SK-N-SH treated with all-trans-retinoic acid at 6 μM for 48 hours (cell line): ENCODE results near the gene PLD5.
"Not testable (repeated sequence)": the region's sequence is repeated elsewhere in the genome, so short reads cannot be mapped to it uniquely, and the experiment has no call there.

ENCODE experiments used
- ATAC-seq: fragments of 200-7000 bp; cut with Tn5 transposase; 3 replicates; pipeline ENCODE4 v1.9.1; 2020; ENCODE audit warnings: mild to moderate bottlenecking, moderate library complexity
- ARNTL ChIP-seq: fragments of 450-650 bp; formaldehyde crosslinking; IDR thresholded peaks from 2 replicates; pipeline ENCODE4 v1.5.0; 2020; ENCODE audit warnings: low read depth, mild to moderate bottlenecking, moderate library complexity, borderline replicate concordance
- BACH2 ChIP-seq: fragments of 250-450 bp; sonication (Bioruptor Pico); IDR thresholded peaks from 2 replicates; pipeline ENCODE4 v1.9.0; 2021; ENCODE audit warnings: mild to moderate bottlenecking, borderline replicate concordance
- CSDC2 ChIP-seq: fragments of 250-450 bp; sonication (Bioruptor Pico); IDR thresholded peaks from 2 replicates; pipeline ENCODE4 v1.5.0; 2020; ENCODE audit warnings: mild to moderate bottlenecking, moderate library complexity
- GLIS3 ChIP-seq: fragments of 250-450 bp; sonication (Bioruptor Pico); IDR thresholded peaks from 2 replicates; pipeline ENCODE4 v1.5.0; 2020; ENCODE audit warnings: mild to moderate bottlenecking, moderate library complexity
- OSR1 ChIP-seq: fragments of 250-450 bp; sonication (Bioruptor Pico); IDR thresholded peaks from 2 replicates; pipeline ENCODE4 v1.8.0; 2022; ENCODE audit warnings: moderate library complexity, mild to moderate bottlenecking, inconsistent platforms
- PATZ1 ChIP-seq: fragments of 250-450 bp; sonication (Bioruptor Pico); IDR thresholded peaks from 2 replicates; pipeline ENCODE4 v1.8.0; 2020; ENCODE audit warnings: mild to moderate bottlenecking, moderate library complexity, borderline replicate concordance
- POU6F1 ChIP-seq: fragments of 250-450 bp; sonication (Bioruptor Pico); IDR thresholded peaks from 2 replicates; pipeline ENCODE4 v1.8.0; 2021; ENCODE audit warnings: low read depth, mild to moderate bottlenecking, moderate library complexity, borderline replicate concordance
- PPARA ChIP-seq: fragments of 250-450 bp; sonication (Bioruptor Pico); IDR thresholded peaks from 2 replicates; pipeline ENCODE4 v1.5.0; 2020; ENCODE audit warnings: mild to moderate bottlenecking, borderline replicate concordance
- RARB ChIP-seq: fragments of 250-450 bp; sonication (Bioruptor Pico); IDR thresholded peaks from 2 replicates; pipeline ENCODE4 v1.8.0; 2021; ENCODE audit warnings: mild to moderate bottlenecking, moderate library complexity
- SNAI2 ChIP-seq: fragments of 250-450 bp; sonication (Bioruptor Pico); IDR thresholded peaks from 2 replicates; pipeline ENCODE4 v1.5.0; 2020; ENCODE audit warnings: mild to moderate bottlenecking, moderate library complexity
- TCF4 ChIP-seq: fragments of 250-450 bp; sonication (Bioruptor Pico); IDR thresholded peaks from 2 replicates; pipeline ENCODE4 v1.8.0; 2021; ENCODE audit warnings: mild to moderate bottlenecking, moderate library complexity, borderline replicate concordance
- TOX ChIP-seq: fragments of 250-450 bp; sonication (Bioruptor Pico); IDR thresholded peaks from 2 replicates; pipeline ENCODE4 v1.8.0; 2021; ENCODE audit warnings: mild to moderate bottlenecking, moderate library complexity, borderline replicate concordance
- ZC3H10 ChIP-seq: fragments of 250-450 bp; sonication (Bioruptor Pico); IDR thresholded peaks from 2 replicates; pipeline ENCODE4 v1.5.1; 2021; ENCODE audit warnings: mild to moderate bottlenecking, moderate library complexity
- ZFP3 ChIP-seq: fragments of 250-450 bp; sonication (Bioruptor Pico); IDR thresholded peaks from 2 replicates; pipeline ENCODE4 v1.5.0; 2020; ENCODE audit warnings: mild to moderate bottlenecking, moderate library complexity
- ZFP30 ChIP-seq: fragments of 450-650 bp; formaldehyde crosslinking; IDR thresholded peaks from 2 replicates; pipeline ENCODE4 v1.5.0; 2022; ENCODE audit warnings: mild to moderate bottlenecking, moderate library complexity
- ZNF565 ChIP-seq: fragments of 450-650 bp; formaldehyde crosslinking; conservative IDR thresholded peaks from 2 replicates; pipeline ENCODE4 v1.5.0; 2020; ENCODE audit warnings: low read depth, mild to moderate bottlenecking, moderate library complexity
- ZNF8 ChIP-seq: fragments of 450-650 bp; formaldehyde crosslinking; IDR thresholded peaks from 2 replicates; pipeline ENCODE4 v1.5.0; 2020; ENCODE audit warnings: mild to moderate bottlenecking, moderate library complexity
- TF ChIP-seq, protein P1 (sequence below): fragments of 250-450 bp; sonication (Bioruptor Pico); IDR thresholded peaks from 2 replicates; pipeline ENCODE4 v1.5.1; 2020; ENCODE audit warnings: low read depth, mild to moderate bottlenecking, moderate library complexity
- TF ChIP-seq, protein P2 (sequence below): fragments of 250-450 bp; sonication (Bioruptor Pico); IDR thresholded peaks from 2 replicates; pipeline ENCODE4 v1.5.0; 2020; ENCODE audit warnings: mild to moderate bottlenecking, moderate library complexity

Gene PLD5

GRCh38 chr1:242100921-242101320 is 423.6 kb downstream of the PLD5 start:
- ATAC-seq: no peak
- TF ChIP-seq SNAI2: no peak
- TF ChIP-seq ZNF565: no peak
- no peak for TF ChIP-seq CSDC2 (CRISPR knock-in tag)
- TF ChIP-seq BACH2 (CRISPR knock-in tag): no peak

GRCh38 chr1:242097283-242097682 is 427.2 kb downstream of the PLD5 start:
- not testable (repeated sequence) for ATAC-seq

GRCh38 chr1:242093116-242093515 is 431.4 kb downstream of the PLD5 start:
- TF ChIP-seq PPARA (CRISPR knock-in tag) (no peak), SNAI2 (no peak)
- ATAC-seq: no peak

DNA sequence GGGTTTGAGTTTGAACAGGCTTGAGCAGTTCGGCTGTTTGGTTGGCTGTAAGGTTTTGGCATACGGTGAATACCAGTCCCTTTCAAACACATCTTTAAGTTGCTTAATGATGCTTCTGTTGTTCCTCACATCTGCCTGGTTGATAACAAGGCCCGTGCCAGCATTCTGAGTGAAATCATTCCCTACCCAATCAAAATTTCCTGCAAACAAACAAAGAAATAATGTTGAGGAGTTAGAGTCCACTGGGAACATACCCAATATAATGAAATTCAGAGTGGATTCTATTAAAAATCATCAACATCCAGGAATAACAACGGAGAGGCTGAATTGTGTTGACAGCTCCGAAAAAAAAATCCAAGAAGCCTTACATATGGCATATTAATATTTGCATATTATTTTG is 434.6 kb downstream of the PLD5 start:
- ATAC-seq: no peak
- TF ChIP-seq RARB: no peak

DNA sequence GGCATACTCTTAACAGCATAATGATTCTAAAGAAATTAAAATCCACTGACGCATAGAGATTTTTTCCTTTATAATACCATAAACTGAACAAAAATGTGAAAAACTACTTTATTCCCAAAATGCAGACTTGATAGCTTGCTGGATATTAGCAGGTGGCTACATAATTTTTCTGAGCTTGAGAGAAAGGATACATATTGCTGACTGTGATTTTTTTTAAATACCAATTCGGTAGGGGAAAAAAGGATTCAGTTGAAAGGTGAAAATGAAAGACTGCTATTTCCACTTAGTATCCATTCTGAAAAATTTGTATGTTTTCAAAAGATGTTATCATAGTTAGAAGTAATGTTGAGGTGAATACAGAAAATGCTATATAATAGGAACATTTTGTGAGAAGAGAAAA is 435.6 kb downstream of the PLD5 start:
- no peak for ATAC-seq
- TF ChIP-seq SNAI2 (no peak), OSR1 (CRISPR knock-in tag) (no peak), TCF4 (CRISPR knock-in tag) (no peak), ZC3H10 (CRISPR knock-in tag) (no peak)

DNA sequence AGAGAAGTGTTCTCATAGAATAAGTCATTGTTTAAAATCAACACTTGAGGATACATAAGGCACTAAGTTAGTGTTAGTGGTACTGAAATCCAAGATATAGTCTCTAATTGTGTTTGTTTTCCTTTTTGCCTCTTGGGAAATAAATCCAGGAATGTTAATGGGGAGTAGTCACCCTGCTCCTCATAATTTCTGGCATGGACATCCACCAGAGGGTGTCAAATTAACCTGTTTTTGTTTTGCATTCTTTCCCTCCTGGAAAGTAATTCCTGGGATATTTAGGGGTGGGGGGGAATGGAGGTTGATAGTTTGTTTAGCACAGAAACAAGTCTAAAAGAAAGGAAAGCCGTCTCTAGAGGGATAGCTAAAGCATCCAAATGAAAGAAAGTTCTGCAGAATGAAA is 437.8 kb downstream of the PLD5 start:
- no peak for ATAC-seq
- no peak for TF ChIP-seq CSDC2 (CRISPR knock-in tag)
- no peak for TF ChIP-seq ZFP3 (CRISPR knock-in tag)
- TF ChIP-seq ARNTL (CRISPR knock-in tag): no peak
- TF ChIP-seq, protein P1, sequence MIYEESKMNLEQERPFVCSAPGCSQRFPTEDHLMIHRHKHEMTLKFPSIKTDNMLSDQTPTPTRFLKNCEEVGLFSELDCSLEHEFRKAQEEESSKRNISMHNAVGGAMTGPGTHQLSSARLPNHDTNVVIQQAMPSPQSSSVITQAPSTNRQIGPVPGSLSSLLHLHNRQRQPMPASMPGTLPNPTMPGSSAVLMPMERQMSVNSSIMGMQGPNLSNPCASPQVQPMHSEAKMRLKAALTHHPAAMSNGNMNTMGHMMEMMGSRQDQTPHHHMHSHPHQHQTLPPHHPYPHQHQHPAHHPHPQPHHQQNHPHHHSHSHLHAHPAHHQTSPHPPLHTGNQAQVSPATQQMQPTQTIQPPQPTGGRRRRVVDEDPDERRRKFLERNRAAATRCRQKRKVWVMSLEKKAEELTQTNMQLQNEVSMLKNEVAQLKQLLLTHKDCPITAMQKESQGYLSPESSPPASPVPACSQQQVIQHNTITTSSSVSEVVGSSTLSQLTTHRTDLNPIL: no peak
- TF ChIP-seq ZNF8 (CRISPR knock-in tag): no peak
- TF ChIP-seq ZC3H10 (CRISPR knock-in tag): no peak
- TF ChIP-seq ZNF565: no peak
- no peak for TF ChIP-seq OSR1 (CRISPR knock-in tag)
- TF ChIP-seq GLIS3 (CRISPR knock-in tag): no peak
- TF ChIP-seq TOX (CRISPR knock-in tag): no peak
- no peak for TF ChIP-seq SNAI2
- TF ChIP-seq PATZ1 (CRISPR knock-in tag): no peak
- TF ChIP-seq, protein P2, sequence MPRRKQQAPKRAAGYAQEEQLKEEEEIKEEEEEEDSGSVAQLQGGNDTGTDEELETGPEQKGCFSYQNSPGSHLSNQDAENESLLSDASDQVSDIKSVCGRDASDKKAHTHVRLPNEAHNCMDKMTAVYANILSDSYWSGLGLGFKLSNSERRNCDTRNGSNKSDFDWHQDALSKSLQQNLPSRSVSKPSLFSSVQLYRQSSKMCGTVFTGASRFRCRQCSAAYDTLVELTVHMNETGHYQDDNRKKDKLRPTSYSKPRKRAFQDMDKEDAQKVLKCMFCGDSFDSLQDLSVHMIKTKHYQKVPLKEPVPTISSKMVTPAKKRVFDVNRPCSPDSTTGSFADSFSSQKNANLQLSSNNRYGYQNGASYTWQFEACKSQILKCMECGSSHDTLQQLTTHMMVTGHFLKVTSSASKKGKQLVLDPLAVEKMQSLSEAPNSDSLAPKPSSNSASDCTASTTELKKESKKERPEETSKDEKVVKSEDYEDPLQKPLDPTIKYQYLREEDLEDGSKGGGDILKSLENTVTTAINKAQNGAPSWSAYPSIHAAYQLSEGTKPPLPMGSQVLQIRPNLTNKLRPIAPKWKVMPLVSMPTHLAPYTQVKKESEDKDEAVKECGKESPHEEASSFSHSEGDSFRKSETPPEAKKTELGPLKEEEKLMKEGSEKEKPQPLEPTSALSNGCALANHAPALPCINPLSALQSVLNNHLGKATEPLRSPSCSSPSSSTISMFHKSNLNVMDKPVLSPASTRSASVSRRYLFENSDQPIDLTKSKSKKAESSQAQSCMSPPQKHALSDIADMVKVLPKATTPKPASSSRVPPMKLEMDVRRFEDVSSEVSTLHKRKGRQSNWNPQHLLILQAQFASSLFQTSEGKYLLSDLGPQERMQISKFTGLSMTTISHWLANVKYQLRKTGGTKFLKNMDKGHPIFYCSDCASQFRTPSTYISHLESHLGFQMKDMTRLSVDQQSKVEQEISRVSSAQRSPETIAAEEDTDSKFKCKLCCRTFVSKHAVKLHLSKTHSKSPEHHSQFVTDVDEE (CRISPR knock-in tag): no peak

GRCh38 chr1:242086093-242086492 is 438.4 kb downstream of the PLD5 start:
- TF ChIP-seq ZNF8 (CRISPR knock-in tag) (no peak), POU6F1 (no peak), CSDC2 (CRISPR knock-in tag) (no peak), BACH2 (CRISPR knock-in tag) (no peak), GLIS3 (CRISPR knock-in tag) (no peak), PATZ1 (CRISPR knock-in tag) (no peak), ZFP30 (CRISPR knock-in tag) (no peak)
- TF ChIP-seq, protein P2 (CRISPR knock-in tag): no peak
- ATAC-seq: no peak
